ENCODE results near the gene S100A4. TPM values are rescaled to one million over a fixed set of nuclear protein-coding genes. Genes with fewer than 3 reads are reported as not detected.

The S100A4 gene
- 1,612 to 1,772 TPM (median 1,681 TPM) in 5 replicates for total RNA-seq (2022; extraction: Qiagen RNA extraction)

DNA sequence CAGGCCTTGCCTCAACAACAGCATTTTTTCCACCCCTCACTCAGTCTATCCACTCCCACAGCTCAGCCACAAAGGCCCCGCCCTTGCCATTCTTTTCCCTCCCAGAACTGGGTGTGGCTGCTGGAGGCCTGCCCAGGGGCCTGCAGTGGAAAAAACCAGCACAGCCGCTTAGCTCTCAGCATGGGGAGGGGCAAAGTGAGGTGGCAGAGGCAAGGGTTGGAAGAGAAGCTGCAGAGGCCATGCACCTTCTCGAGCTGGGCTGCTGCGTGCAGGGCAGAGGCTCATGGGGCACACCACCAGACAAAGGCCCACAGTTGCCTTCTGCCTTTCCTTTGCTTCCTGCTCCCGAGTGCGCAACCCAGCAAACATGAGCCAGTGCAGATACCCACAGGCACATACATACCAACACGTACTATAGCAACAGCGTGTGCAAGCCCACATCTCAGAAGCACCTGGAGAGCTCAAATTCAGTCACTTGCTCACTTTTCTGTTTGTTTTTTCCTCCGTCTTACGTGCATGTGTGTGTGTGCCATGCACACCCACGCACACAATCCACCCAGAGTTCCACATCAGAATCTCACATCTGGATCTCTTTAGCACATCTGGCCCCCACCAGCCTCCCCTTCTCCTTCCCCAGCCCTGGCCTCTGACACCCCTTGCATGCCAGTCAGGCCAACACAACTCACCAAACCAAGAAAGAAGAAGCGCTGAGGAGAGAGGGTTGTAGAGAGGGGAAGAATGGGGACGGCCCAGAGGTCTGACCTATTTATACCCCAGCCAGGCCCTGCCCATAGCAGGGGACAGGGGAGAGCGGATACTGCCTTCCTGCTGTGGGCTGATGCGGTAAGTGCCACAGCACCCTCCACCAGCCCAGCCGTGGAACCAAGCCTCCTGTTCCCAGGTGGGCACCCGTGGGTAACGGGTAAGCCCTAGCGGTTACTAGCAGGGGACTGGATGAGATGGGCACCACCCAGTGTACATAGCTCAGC, at the start of gene S100A4:
Gene S100A4 (minus strand): TSS at position 740 of the 989 bp plus-strand sequence. CDS start 1,012 bp downstream, outside the sequence.

DNA sequence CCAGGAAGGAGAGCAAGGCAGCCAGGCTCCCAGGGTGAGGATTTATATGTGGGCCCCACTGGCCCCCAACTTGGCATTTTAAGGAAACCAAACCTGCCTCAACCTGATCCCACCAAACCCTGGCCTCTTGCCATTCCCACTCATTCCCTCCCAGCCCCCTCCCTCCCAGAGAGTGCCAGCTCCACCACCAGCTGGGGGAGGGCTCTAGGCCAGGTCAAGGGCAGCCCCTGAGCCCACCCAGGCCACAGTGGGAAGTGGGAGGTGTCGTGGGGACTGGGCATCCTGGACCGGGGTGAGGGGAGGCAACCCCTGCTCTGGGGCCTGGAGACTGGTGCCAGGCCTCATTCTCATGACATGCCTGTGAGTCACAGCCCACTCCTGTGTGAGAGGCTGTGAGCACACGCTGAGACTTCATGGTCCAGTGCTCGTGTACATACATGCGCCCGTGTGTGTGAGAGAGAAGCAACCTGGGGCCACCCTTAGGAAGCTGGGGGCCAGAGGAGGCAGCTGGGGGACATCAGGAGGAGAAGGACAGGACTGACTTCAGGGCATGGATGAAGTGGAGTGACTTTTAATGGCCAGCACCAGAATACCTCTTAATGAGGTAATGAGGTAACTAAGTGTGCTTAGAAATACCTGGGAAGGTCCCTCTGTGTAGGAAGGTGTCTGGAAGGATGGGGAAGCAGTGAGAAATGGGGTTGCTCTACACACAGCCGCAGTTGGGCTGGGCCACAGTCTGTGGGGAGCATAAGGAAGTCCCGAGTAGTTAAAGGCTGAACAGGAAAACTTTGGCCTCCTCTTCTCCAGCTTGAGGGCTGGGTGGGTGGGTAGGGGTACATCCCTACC, 20.1 kb upstream of the S100A4 start, which contains the start of gene S100A2:
Gene S100A2 (minus strand): TSS at position 316 of the 846 bp plus-strand sequence. CDS start 1,967 bp downstream, outside the sequence.

DNA sequence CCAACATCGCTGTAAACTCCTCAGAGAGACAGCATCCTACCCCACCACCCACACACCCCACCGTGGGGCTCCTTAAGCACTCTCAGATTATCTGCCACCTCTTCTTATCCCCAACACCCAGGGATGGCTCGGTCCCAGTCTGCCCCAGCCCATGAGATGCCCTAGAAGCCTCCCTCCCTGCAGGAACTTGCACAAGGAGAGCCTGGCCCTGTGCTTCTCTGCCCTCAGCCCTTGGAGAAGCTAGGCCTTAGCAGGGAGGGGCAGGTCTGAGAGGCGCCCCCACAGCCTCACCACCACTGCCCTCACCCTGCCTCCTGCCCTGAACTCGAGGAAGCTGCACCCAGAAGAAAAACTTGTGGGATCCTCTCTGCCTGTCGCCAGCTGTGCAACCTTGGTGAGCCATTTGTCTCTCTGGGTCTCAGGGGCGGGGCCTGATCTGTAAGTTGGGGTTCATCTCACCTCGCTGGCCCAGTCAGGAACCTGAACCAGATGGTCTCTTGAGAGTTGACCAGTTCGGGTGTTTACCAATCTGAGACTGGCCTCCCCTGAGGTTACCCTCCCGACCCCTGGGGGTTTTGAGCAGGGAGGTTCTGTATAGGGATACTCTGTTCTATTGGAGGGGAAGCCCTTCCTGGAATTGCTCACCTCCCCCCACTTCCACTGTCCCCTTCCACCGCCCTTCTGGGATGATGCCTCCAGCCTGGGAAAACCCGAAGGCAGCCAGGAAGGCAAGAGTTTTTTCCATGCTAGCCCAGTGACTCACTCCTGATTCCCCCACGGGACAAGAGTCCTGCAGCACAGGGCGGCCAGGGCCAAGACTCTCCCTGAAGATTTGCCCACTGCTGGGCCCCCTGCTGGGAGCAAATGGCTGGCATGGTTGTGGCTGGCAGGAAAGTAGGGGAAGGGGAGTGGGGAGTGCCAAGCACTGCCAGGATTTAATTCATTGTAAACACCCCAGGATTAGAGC, 3.4 kb upstream of the S100A4 start, which contains the start of gene S100A3:
Gene S100A3 (minus strand): TSS at position 537 of the 967 bp plus-strand sequence. CDS start 773 bp downstream, outside the sequence.

DNA sequence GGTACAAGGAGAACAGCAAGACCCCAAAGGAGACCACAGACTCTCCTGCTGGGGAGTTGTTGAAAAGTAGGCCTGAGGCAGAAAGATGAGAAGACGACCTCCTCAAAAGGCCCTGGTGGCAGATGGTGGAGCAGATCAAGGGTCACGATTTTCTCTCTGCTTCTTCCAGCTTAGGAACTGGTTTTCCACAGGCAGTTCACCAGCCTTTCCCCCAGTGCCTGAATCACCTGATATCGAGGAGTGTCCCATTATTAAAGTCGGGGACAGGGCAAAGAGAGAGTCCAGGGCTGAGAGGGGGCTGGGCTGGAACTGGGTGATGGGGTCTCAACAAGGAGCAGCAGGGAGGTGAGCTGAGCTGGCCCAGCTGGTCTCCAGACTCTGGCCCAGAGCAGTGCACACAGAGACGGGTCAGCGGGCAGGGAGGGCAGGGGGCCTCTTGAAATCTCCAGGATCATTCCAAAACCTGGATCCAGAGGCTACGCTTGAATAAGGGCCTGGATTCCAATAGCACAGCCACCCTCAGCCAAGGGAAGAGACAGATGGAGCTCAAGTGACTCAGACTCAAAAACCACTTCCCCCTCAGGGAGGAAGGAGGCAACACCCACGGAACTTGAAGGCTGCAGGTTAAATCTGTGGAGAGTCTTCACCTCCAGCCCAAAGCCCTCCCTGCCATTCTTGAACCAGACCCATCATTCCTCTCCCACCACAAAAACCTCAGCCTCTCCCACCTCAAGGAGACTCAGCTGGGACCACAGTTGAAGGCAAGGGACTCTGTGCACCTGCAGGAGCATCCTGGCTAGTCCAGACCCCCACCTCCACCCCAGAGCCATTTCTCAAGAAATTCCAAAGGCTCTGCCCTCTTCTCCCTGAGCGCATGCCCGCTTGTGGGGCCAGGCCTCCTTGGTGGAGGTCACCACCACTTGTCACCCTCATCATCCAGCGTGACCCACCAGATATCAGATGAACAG, 4.9 kb downstream of the S100A4 start, which contains the start of gene S100A5:
Gene S100A5 (minus strand): TSS at position 541 of the 968 bp plus-strand sequence. CDS start 743 bp downstream, outside the sequence.

DNA sequence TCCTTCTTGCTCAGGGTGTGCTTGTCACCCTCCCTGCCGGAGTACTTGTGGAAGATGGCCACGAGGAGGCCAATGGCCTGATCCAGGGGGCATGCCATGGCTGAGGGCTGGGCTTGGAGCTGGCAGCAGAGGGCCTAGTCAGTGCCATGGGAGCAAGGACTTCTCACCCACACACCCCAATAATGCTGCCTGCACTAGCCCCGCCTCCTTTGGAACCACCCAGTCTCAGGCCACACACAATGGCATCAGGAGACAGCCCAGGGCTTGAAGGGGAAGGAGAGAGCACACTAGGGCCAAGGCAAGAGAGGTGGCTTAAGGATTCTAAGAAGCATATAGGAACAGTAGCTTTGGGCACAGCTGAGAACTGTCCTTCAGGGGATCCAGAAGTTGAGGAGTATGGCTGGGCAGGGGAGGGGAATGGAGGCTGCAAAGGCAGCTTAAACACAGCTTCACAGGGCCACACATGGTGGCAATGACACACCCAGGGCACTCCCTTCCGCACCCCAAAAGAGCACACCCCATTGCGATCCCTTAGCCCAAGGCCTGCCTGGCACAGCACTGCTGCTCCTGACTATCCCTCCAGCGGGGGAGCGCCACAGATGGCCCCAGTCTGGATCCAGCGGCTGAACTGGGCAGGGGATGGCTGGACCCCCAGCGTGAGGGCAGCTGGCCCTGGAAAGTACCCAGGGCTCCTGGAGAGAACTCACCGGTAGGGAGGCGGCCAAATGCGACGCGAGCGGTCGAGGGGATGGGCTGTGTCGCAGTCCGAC, 10.2 kb downstream of the S100A4 start, which contains the start of gene S100A6:
Gene S100A6 (minus strand): TSS at position 750 of the 770 bp plus-strand sequence. CDS start 652 bp downstream, at position 98.

Other genes starting within 250 kb of the S100A4 start
- gene PGLYRP3, start 232.9 kb downstream of the S100A4 start, total RNA-seq (2022; extraction: Qiagen RNA extraction): not detected in 5 replicates
- not detected in 5 replicates for gene PGLYRP4, start 197.0 kb downstream of the S100A4 start, total RNA-seq (2022; extraction: Qiagen RNA extraction)
- 0.77 to 1.2 TPM (median 1.1 TPM) in 4 of 5 replicates, not detected in the other for gene S100A9, start 188.0 kb downstream of the S100A4 start, total RNA-seq (2022; extraction: Qiagen RNA extraction)
- not detected in 5 replicates for gene S100A12, start 170.2 kb downstream of the S100A4 start, total RNA-seq (2022; extraction: Qiagen RNA extraction)
- not detected in 5 replicates for gene S100A8, start 154.7 kb downstream of the S100A4 start, total RNA-seq (2022; extraction: Qiagen RNA extraction)
- gene S100A7A, start 129.3 kb downstream of the S100A4 start, total RNA-seq (2022; extraction: Qiagen RNA extraction): not detected in 5 replicates
- gene S100A7, start 85.2 kb downstream of the S100A4 start, total RNA-seq (2022; extraction: Qiagen RNA extraction): not detected in 5 replicates
- gene S100A6, start 9.8 kb downstream of the S100A4 start, total RNA-seq (2022; extraction: Qiagen RNA extraction): 3,270 to 3,628 TPM (median 3,480 TPM) in 5 replicates
- 0.44 to 1.5 TPM (median 1.0 TPM) in 5 replicates for gene S100A5, start 4.9 kb downstream of the S100A4 start, total RNA-seq (2022; extraction: Qiagen RNA extraction)
- 103 to 117 TPM (median 114 TPM) in 5 replicates for gene S100A3, start 3.5 kb upstream of the S100A4 start, total RNA-seq (2022; extraction: Qiagen RNA extraction)
- gene S100A2, start 20.0 kb upstream of the S100A4 start, total RNA-seq (2022; extraction: Qiagen RNA extraction): 20.2 to 30.6 TPM (median 26.9 TPM) in 5 replicates
- gene S100A16, start 67.3 kb upstream of the S100A4 start, total RNA-seq (2022; extraction: Qiagen RNA extraction): 481 to 560 TPM (median 517 TPM) in 5 replicates
- 0.24 to 0.73 TPM (median 0.38 TPM) in 5 replicates for gene S100A14, start 70.5 kb upstream of the S100A4 start, total RNA-seq (2022; extraction: Qiagen RNA extraction)
- 169 to 188 TPM (median 172 TPM) in 5 replicates for gene S100A13, start 81.7 kb upstream of the S100A4 start, total RNA-seq (2022; extraction: Qiagen RNA extraction)
- 0.72 to 1.2 TPM (median 0.93 TPM) in 5 replicates for gene S100A1, start 82.6 kb upstream of the S100A4 start, total RNA-seq (2022; extraction: Qiagen RNA extraction)
- gene CHTOP, start 88.3 kb upstream of the S100A4 start, total RNA-seq (2022; extraction: Qiagen RNA extraction): 68.7 to 84.2 TPM (median 77.0 TPM) in 5 replicates
- gene SNAPIN, start 112.9 kb upstream of the S100A4 start, total RNA-seq (2022; extraction: Qiagen RNA extraction): 57.2 to 64.5 TPM (median 57.6 TPM) in 5 replicates
- gene ILF2, start 125.2 kb upstream of the S100A4 start, total RNA-seq (2022; extraction: Qiagen RNA extraction): 265 to 306 TPM (median 270 TPM) in 5 replicates
- 1.2 to 2.1 TPM (median 1.6 TPM) in 5 replicates for gene NPR1, start 132.9 kb upstream of the S100A4 start, total RNA-seq (2022; extraction: Qiagen RNA extraction)
- gene INTS3, start 182.2 kb upstream of the S100A4 start, total RNA-seq (2022; extraction: Qiagen RNA extraction): 16.0 to 19.9 TPM (median 18.2 TPM) in 5 replicates
- gene SLC27A3, start 229.6 kb upstream of the S100A4 start, total RNA-seq (2022; extraction: Qiagen RNA extraction): 0.82 to 1.8 TPM (median 1.4 TPM) in 5 replicates

Measured in A549 treated with Mapracorat at 1 μM for 4 hours (cell line).